ENCODE measurements around the gene RILPL1.

DNA sequence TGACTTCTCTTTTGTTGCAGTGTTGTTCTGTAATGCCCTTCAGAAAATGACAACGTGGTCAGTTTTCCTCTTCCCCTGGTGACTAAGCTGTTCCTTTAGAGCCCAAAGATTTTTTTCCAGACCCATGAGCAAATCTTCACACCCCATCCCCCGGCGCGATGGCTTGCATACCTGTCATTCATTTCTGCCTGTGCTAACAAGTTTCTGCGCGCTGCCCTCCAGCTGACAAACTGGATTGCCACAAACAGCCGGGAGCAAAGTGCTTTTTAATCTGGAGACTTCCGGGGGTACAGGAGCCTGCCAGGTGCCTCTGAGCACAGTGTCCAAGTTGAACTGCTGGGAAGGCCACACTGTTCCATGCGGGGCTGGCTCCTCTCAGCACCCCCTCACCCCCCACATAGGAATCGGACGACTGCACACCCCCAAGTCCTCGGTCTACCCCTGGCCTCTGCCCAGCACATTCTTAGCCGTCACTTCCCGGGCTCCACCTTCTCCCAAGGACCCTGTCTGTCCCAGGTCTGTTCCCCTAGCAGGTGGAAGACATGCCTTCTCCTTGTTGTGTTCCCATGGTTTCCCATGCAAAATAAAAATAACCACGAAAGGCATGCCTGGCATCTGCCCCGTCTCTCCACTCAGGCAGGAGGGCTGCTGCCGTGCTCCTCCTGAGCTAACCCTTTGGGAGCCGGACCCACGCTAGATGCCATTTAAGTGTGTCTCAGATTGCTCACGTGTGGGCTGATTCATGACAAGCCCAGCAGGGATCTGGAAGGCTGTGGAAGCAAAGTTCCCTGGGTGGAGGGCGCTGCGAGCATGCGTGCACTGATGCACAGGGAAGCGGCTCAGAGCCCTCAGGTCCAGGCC is 14.1 kb downstream of the RILPL1 start:
- TF ChIP-seq, protein P1, sequence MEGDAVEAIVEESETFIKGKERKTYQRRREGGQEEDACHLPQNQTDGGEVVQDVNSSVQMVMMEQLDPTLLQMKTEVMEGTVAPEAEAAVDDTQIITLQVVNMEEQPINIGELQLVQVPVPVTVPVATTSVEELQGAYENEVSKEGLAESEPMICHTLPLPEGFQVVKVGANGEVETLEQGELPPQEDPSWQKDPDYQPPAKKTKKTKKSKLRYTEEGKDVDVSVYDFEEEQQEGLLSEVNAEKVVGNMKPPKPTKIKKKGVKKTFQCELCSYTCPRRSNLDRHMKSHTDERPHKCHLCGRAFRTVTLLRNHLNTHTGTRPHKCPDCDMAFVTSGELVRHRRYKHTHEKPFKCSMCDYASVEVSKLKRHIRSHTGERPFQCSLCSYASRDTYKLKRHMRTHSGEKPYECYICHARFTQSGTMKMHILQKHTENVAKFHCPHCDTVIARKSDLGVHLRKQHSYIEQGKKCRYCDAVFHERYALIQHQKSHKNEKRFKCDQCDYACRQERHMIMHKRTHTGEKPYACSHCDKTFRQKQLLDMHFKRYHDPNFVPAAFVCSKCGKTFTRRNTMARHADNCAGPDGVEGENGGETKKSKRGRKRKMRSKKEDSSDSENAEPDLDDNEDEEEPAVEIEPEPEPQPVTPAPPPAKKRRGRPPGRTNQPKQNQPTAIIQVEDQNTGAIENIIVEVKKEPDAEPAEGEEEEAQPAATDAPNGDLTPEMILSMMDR (IDR thresholded peaks at IDR 0.05) = no peak
- TF ChIP-seq POLR2A (IDR thresholded peaks at IDR 0.05) = no peak
